HG02970 (cell line): Measurements from ENCODE around the gene GPC6.
A peak's percentile ranks its signal among the peaks of the same experiment; 100 is the strongest.
"Not testable (repeated sequence)": the region's sequence is repeated elsewhere in the genome, so short reads cannot be mapped to it uniquely, and the experiment has no call there.

Experiments
- ATAC-seq: cut with Tn5 transposase; IDR thresholded peaks from one replicate; pipeline ENCODE4 v1.9.1; 2021; ENCODE audit warnings: mild to moderate bottlenecking, moderate library complexity, moderate number of reproducible peaks; ENCODE audit not compliant: unreplicated experiment, low FRiP score

GPC6 gene

DNA sequence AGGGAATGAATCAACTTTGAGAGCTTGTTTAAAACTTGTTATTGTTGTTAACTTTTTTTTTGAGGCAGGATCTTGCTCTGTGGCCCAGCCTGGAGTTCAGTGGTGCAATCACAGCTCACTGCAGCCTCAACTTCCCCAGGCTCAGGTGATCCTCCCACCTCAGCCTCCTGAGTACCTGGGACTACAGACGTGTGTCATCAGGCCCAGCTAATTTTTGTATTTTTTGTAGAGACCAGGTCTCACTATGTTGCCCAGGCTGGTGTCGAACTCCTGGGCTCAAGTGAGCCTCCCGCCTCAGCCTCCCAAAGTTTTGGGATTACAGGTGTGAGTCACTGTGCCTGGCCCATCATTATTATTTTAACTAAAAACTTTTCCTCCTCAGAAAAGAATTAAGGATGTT is 1117.1 kb downstream of the GPC6 start:
- not testable (repeated sequence) for ATAC-seq

DNA sequence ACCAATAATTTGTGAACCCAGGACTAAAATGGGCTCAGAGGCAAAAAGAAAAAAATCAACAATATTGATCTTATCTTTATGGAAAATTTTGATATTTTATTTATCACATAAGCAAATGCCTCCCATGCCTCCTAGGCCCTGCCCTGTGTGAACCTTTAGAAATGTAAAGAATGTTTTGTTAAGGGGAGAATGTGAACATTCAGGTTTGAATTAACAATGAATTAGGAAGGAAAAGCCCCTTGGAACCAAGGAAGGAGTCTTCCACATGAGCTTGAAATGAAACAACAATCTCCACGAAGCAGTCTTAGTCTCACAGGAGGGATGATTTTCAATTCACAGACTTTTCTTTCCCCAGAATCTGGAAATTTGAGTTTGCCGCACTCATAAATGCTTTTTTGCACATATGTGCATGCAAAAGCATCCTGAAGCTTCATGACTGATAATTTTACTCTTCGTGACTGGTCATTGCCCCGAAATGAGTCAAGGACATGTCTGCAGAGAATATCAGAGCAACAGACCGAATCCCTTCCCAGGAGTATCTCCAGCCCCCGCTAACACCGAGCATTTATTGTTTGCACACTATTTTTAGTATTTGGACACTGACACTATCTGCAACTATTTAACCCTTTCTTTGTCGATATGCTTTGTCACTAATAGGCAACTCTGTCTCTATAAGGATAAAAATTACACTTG is 1117.7 kb downstream of the GPC6 start:
- ATAC-seq = no peak

DNA sequence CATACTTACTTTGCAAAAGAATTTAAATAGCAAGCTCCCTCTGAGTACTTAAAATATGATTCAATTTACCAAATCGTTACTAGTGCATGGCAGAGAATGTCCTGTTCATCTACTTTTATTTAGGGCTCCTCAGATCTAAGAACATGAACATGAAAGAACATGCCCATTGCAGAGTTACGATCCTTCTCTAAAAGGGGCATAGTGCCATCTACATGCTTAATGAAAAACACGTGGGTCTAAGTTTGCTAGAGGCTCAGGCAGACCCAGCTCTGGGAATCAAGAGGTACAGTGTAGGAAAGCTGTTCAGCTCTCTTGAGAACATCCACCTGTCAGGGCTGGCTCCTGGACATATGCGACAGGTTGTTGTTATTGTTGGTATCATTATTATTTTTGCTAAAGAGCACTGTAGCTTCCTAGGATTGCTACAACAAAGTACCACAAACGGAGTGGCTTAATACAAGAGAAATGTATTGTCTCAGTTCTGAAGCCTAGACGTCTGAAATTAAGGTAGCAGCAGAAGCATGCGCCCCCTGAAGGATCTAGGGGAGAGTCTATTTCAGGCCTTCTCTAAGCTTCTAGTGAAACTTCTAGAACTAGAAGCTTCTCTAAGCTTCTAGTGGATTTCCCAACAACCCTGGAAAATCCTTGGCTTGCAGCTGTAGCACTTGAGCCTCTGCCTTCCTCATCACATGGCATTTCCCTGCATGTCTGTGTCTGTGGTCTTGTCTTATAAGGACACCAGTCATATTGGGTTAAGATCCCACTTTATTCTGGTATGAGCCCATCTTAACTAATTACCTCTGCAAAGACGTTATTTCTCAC is 1119.0 kb downstream of the GPC6 start:
- ATAC-seq = no peak

DNA sequence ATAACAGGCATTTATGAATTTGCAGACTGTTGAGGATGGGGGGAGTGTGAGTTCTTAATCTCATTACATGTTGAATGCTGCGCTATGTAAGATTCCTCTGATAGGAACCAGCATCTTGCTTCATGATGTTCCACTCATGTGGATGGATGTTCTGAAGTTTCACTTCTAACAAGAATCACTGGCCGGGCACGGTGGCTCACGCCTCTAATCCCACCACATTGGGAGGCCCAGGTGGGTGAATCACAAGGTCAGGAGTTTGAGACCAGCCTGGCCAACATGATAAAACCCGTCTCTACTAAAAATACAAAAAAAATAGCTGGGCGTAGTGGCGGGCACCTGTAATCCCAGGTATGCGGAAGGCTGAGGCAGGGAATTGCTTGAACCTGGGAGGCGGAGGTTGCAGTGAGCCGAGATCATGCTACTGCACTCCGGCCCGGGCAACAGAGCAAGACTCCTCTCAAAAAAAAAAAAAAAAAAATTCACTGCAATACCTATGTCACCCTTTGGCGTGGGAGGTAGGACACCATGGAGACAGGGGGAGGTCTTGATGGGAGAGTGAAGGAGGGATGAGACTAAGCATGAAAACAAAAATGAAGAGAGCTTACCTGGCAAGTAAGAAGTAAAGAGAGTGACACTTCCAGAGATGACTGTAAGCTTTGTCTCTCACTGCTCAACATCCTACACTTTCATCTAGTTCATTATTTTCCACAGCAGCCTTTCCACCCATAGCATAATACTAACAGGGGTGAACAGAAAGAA is 1119.8 kb downstream of the GPC6 start:
- no peak for ATAC-seq

DNA sequence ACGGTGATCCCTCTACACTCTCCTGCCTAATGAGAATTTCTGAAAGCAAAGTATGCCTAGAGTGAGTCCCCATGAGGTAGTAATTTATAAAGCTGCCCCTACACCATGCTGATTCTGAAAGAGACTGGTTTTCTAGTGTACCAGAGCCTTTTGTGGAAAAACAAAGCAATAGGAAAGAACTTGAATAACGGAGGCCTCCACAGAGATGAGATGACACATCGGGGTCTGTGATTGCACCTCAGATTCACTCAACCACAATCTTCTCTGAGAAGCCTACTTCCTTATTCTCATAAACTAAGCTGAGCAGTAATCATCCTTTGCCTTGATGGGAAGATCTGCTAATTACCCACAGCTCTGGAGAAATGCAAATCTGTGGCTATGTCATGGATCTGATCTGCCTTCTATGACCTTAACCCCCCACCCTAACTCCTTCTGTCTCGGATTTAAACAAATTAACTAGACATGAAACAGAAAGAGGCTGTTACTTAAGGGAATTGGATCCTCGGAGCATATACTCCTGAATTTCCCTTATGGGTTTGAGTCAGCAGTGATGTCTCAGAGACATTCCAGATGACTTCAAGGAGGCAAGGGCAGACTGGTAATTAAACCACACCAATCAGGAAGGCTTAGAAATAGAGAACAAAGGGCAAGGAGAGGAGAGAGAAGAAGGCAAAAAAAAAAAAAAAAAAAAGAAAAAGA is 1124.8 kb downstream of the GPC6 start:
- ATAC-seq = no peak

DNA sequence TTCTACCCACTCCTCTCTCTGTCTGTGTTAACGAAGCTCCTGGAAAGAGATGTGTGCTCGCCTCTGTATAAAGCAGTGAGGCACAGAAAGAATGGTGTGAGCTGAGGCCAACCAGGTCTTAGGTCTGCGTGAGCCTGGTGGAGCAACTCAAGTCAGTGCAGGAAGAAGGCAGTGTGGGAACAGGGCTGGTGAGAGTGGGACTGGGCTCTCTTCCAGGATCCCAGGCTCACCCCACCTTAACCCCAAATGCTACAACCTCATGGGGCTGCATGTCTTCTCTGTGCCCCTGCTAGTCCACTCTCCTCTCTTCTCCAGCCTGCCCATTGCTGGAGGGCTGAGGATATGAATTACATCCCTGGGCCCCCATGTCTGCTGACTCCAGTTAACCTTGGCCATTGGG is 1125.5 kb downstream of the GPC6 start:
- ATAC-seq = no peak

DNA sequence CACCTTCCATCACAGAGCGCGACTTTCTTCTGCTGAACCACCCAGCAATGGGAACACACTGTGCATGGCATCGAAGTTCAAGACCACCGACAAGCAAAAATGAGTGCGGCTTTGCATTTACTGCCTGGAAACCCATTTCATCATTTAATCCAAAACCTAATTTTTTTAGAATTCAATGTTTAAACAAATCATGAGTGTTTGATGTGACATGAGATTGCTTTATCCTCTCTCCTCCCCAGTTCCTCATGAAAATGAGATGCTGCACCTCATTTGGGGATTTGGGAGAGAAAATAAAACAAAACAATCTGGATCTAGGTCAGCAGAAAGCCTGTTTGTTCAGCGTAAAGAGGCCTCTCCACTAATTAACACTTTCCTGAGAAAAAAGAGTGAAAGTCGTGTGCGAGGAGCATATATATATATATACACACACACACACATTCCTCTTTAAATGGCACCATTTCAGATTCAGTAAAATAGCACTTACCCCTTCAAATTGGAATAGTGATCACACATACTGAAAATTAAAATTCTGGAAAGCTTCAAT is 1126.6 kb downstream of the GPC6 start:
- ATAC-seq = no peak

DNA sequence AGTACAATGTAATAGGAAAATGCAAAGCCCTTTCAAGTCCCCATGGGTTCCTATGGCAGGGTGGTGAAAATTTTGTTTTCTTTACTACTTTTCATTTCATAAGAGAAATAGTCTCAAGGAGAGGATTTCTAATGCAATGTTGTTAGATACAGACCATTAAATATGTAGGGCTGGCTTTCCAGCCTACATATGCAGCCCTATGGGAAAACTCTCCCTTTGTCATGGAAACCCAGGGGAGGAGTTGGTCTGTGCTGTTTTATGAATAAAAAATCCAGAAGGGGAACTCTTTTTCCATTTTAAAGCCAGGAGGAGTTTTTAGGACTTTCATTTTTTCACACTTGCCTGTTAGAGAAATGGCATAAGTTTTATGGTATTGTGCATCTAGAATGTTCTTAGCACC is 1133.3 kb downstream of the GPC6 start:
- no peak for ATAC-seq

DNA sequence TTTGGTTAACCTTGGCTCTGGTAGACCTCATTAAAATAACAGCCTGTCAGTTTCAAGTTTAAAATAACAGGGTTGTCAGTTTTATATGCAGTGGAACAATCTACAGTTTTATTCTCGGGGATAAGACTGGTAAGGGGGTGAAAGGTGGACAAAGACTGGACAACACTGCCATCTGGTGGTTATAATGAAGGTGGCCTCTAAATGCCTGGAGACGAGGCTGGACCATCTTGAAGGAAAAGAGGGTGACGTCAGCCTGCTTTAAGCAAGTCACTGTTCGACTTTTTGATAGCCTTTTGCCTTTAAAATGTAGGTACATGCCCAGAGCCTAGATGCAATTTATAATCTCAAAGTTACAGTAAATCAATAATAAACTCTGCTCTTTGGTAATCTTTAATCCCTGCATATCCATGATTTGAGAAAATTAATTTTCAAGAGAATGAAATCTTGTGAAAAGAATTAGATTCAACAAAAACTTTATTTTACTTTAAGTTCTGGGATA is 1135.9 kb downstream of the GPC6 start:
- peak; percentile 96 for ATAC-seq

DNA sequence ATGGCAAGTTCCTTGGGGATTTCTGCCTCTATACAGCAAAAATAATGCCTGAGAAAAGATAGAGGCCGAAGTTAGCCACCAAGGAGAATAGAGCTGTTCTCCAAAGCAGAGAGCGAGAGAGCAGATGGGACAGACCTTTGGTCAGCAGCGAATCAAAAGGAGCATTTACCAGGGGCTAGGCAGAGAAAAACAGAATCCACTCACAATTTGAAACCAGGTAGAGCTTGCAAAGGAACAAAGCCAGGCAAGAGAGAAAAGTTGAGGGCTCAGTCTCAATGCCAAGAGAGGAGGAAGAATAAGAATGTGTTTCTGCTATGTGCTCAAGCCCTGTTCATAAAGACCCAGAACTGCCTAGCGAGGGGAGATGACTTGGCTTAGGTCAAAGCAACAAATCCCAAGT is 1140.1 kb downstream of the GPC6 start:
- no peak for ATAC-seq

DNA sequence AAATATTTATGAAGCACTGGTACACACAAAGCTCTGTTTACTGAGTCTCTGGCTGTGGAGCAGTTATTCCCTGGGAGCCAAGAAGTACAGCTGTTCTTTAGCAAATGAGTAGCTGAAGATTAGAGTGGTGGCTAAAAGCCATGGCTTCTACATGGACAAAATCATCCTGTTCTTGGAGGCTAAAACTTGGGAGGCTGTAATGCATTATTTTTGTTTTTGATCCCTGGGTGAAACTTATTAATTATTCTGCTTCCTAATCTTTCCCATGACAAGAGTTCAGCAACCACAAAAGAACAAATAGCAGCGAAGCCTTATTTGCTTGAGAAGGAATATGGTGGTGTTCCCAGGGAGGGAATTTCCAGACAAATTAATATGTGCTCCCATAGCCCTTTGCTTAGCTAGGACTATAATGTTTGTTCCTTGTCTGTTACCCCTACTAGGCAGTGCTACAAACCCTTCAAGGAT is 1143.4 kb downstream of the GPC6 start:
- no peak for ATAC-seq

DNA sequence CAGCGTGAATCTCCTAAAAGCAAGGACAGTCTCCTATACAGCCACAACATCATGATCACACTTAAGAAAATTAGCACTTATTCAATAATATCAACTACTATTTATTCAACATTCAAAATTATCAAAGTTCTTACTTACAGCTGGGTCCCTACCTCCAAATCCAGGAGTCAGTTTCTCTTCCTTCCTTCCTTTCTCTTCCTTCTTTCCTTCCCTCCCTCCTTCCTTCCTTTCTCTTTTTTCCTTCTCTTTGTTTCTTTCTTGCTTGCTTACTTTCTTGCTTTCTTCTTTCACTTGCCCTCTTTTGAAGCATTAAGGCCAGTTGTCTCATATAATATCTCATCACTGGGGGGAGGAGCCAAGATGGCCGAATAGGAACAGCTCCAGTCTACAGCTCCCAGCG is 1145.2 kb downstream of the GPC6 start:
- ATAC-seq = no peak

DNA sequence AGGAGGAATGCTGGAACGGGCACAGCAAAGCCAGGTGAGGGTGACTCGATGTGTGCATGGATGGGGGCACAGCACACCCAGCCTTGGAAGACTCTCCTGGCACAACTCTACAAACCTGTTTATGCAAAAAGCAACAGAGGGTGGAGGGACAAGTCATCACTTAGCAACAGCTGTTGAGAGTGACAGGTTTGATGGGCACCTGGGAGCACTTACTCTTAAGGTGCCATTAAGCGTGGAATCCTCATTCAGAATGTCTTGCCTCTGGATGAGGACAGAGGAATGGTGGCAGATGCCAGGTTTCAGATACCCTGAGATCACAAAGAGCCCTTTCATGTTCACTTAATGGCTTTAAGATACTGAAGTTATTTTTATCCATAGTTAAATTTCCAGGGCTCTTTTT is 1155.9 kb downstream of the GPC6 start:
- ATAC-seq = no peak

DNA sequence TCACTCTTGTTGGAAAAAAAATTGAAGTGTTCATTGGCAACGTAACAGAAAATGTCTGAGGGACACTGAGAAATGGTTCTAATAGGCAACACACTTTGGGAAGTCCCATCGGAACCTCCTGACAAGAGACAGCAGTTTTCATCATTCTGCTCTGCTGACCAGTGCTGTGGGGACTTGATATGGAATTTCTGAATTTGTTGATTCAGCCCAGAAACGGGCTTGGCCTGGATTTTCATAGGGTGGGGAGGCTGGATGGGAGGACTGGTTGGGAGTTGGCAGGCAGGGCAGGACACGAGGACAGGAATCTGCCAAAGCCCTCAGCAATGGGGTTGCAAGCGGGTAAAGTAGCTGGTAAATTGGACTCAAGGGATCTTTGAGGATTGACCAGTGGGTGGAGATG is 1156.4 kb downstream of the GPC6 start:
- ATAC-seq = no peak

DNA sequence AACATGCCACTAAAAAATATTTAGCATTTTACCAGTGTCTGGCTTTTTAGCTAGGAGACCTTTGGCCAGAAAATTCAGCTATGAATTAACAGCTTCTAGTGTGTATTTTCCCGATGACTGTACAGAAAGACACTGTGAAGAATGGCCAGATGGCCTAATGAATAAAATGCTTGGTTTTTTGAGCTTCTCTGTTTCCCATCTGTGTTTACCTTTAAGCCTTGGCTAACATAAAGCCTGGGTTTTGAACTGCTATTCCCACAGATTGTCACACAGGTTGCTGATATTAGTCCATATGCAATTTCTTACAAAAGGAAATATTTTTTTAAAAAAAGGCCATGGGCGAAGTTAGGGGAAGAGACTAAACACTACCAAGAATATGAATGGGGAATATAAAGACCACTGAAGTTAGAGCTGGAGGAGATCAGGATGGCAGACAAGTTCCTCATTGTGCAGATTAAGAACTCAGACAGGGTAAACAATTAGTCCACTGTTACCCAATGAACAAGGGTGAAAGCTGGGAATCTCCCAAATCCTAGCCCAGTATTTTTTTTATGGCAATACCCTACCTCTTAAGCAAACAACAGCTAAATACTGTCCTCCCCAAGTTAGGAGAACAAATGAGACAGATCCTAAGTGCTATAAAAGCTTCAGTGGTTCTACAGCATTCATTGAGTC is 1157.8 kb downstream of the GPC6 start:
- no peak for ATAC-seq

DNA sequence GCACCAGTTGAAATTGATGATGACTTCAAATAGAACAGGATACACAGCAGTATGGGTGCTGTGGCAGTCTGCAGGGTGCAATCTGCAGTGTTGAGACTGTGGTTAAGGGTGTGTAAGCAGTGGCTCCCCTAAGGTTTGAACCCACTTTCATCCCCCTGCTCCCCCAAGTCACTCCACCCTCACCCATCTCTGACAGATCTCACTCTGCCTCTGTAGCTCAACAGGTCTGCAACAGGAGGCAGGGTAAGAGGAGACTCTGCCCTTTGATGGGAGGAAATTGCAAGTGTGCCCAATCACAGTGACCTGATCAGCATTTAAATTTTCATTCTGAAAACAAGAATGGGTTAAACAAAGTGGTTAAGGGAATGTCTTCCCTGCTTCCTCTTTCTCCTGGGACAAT is 1160.4 kb downstream of the GPC6 start:
- no peak for ATAC-seq

DNA sequence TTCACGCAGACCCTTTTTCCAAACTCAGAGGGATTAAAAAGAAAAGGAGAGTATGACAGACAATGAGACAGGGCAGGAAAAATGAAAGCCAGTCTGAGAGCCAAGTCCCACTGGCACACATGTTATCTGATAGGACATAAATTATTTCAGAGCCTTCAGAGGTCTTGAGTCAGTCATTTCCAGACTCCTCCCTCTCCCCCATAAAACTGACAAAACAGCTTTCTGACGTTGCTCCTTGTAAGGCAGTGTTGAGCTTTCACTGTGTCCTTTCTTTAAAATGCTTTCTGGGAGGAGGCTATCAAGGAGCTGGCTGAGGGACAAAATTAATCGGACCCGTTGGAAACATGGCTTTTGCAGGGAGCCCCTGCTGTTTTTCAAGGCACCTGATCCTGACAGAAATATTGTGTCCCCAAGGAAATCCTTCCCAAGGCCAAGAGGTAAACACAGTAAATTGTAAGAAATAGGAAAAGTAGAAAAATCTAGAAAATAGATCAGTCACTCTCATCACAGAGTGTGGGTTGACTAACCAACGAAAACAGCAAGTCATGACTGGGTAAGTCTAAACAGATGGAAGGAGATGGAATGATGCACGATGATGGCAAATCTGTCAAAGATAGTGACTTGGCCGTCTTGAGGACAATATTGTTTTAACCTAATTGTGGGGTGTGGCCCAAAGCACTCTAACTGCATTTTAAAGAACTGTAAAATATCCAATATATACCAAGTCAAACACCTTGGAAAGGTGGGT is 1163.2 kb downstream of the GPC6 start:
- no peak for ATAC-seq

DNA sequence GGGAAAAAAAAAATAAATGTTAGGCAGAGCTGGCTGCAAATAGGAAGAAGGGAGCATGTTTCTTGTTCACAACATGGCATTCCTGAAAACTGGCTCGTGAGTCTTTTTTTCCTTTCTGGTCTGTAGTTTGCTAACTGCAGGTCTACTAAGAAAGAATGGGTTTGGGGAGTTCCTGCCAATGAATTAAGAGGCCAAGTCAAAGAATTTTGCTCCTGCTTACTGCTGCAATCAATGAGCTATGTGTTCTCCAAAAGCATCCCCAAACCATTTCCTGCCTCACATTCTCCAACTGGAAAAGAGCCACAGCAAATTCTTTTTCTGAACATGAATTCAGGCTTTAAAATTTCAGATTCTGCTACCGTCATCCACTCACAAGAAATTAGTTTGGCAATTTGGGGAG is 1164.3 kb downstream of the GPC6 start:
- ATAC-seq = no peak

DNA sequence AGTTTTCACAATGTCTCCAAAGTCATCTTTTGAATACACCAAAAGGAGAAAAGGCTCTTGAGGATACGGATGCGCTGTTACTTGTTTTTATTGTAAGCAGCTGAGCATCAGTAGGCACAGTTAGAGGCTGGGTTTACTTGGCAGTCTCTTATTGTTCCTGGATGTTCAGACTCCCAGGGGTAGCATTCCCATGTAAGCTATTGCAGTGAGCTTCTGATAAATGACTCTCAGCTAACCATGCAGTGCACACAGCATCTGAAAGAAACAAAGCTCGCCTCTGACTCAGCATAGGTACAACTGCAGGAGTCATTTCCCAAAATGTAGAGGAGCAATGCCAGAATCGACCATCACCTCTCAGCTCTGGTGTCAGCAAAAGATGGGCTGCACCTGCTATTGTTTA is 1168.1 kb downstream of the GPC6 start:
- ATAC-seq = no peak
